ENCODE data around the gene APOO. TPM values are rescaled to one million over a fixed set of nuclear protein-coding genes. Genes with fewer than 3 reads are reported as not detected.

Gene APOO
- total and polyA plus RNA-seq, 2 of the 4 experiments (the other 2 are of a cell fraction): 9.0 to 14.2 TPM

DNA sequence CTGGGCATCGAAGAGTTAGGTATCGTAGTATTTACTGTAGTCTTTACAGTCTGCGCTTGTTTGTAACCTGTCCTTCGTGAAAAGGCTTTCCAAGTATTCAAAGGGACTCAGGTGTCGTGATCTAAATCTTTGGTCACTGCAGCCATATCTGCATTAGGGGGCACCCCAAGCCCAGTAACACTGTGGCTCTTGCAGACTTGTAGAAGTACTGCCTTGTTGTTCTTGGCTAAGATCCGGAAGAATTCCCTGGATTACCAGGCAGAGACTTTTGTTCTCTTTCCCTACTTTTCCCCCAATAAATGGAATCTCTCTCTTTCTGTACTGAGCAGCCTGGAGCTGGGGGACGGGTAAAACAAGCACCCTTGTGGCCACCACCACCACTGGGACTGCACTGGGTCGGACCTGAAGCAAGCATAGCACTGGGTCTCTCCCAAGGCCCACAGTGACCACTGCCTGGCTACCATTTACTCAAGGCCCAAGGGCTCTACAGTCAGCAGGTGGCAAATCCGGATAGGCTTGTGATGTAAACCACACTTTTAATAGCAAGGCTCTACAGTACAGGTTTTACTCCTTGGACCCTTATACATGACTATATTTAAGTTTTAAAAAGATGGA, 12.1 kb upstream of the APOO start:
- dilution Hi-C loops (cut with HindIII; ENCODE audit: low sequenced_read_pairs, unreplicated experiment) (no loop called here), in situ Hi-C loops (cut with MboI; ENCODE audit: low sequenced_read_pairs) (no loop called here), intact Hi-C loops (cut with micrococcal nuclease) (no loop called here)
- no peaks in the 10 kb centered on the region for H3K4me1 ChIP-seq (ENCODE audit: control insufficient read depth, insufficient read depth, low read length)
- no peak overlapping the region for H3K9ac ChIP-seq (ENCODE audit: low read depth, low read length)
- ATAC-seq (ENCODE audit: low read depth): no peak
- H2BK20ac ChIP-seq (ENCODE audit: low read depth, low read length): no peak overlapping the region
- DNase-seq: no peak
- H4K91ac ChIP-seq (ENCODE audit: insufficient read depth, low read depth, low read length): no peak overlapping the region
- H3K9me3 ChIP-seq (ENCODE audit: control insufficient read depth, insufficient read depth, low read length): peaks cover 2% of the 10 kb centered on the region; the same call in 1 of the 2 replicates
- H2AK9ac ChIP-seq (replicated peaks; ENCODE audit: low read depth, low read length, poor library complexity): no peak overlapping the region
- H3K36me3 ChIP-seq (ENCODE audit: control insufficient read depth, insufficient read depth, low read length): no peaks in the 10 kb centered on the region
- H4K5ac ChIP-seq (ENCODE audit: low read depth, low read length): no peak overlapping the region
- no peak overlapping the region for H3K23ac ChIP-seq (ENCODE audit: low read depth, low read length)
- H4K20me1 ChIP-seq (ENCODE audit: insufficient read depth, low read length): no peaks in the 10 kb centered on the region
- ChIA-PET POLR2A (ENCODE audit: unreplicated experiment) (no interaction called here), CTCF (no interaction called here)
- H3K56ac ChIP-seq (ENCODE audit: extremely low read depth, insufficient read depth, low read length): no peak overlapping the region
- H2BK120ac ChIP-seq (ENCODE audit: low read depth, low read length): no peak overlapping the region
- H3K4ac ChIP-seq (ENCODE audit: low read depth, low read length): no peak overlapping the region
- H3K4me3 ChIP-seq (ENCODE audit: insufficient read depth, low read depth, low read length): no peak overlapping the region
- no peaks in the 10 kb centered on the region for H3K79me1 ChIP-seq (ENCODE audit: low read depth in 1 of 2, low read length in 2 of 2)
- no TSS peak for BruUV-seq (replicated peaks)
- 57% methylated on average over 7 of the region's 9 CpGs; no CpG with 5 or more reads in 1 of the 2 experiments for WGBS, 2 experiments (ENCODE audit: extremely low coverage in 2 of 2, insufficient read length in 1 of 2)
- no peak overlapping the region for H3K27ac ChIP-seq (ENCODE audit: insufficient read depth, low read length)
- H3K9me1 ChIP-seq (ENCODE audit: insufficient read depth, low read length): no peaks in the 10 kb centered on the region
- no peak overlapping the region for H4K8ac ChIP-seq (ENCODE audit: low read depth in 2 of 2, low read length in 2 of 2)
- H2AFZ ChIP-seq (replicated peaks; ENCODE audit: low read length, poor library complexity): no peak overlapping the region
- H3K4me2 ChIP-seq (ENCODE audit: low read depth, low read length): no peak overlapping the region
- H2BK15ac ChIP-seq (ENCODE audit: low read depth, low read length): no peak overlapping the region
- no peaks in the 10 kb centered on the region for H3K27me3 ChIP-seq (ENCODE audit: control insufficient read depth, insufficient read depth, low read length)
- no peak overlapping the region for H3K18ac ChIP-seq (ENCODE audit: low read depth, low read length)
- no peak overlapping the region for H2BK5ac ChIP-seq (ENCODE audit: low read depth, low read length, poor library complexity, severe bottlenecking)
- TF ChIP-seq RCOR1 (IDR thresholded peaks at IDR 0.05; ENCODE audit: insufficient replicate concordance, low read length): no peak
- TF ChIP-seq BHLHE40 (IDR thresholded peaks at IDR 0.05; ENCODE audit: low read depth, low read length): no peak
- no peak for TF ChIP-seq POLR2A (IDR thresholded peaks at IDR 0.05; ENCODE audit: low read depth, low read length)
- no peak for TF ChIP-seq RFX5 (IDR thresholded peaks at IDR 0.05; ENCODE audit: low read depth, low read length)
- no peak for TF ChIP-seq SMC3 (IDR thresholded peaks at IDR 0.05; ENCODE audit: low read depth, low read length)
- no peak for TF ChIP-seq MAFK (IDR thresholded peaks at IDR 0.05; ENCODE audit: low read depth, low read length)
- TF ChIP-seq MAZ (IDR thresholded peaks at IDR 0.05; ENCODE audit: borderline replicate concordance, low read depth, low read length): no peak
- no peak overlapping the region for H3K14ac ChIP-seq (replicated peaks; ENCODE audit: low read depth, low read length)
- H2AK5ac ChIP-seq (ENCODE audit: low read depth, low read length): no peak overlapping the region
